HepG2 (cell line): ENCODE results near the gene CCDC183. TPM values are rescaled to one million over a fixed set of nuclear protein-coding genes. Genes with fewer than 3 reads are reported as not detected.

Experiments
- EEA1 ChIP-seq: sonication (generic); formaldehyde crosslinking; IDR thresholded peaks from 2 replicates; pipeline ENCODE4 v1.5.1; 2020; ENCODE audit warnings: mild to moderate bottlenecking, missing genetic modification reagents, borderline replicate concordance
- KLF11 ChIP-seq: IDR thresholded peaks from 2 replicates; pipeline ENCODE4 v1.6.1; 2016; ENCODE audit warnings: missing compliant biosample characterization
- MAF1 ChIP-seq: sonication (generic); formaldehyde crosslinking; IDR thresholded peaks from 2 replicates; pipeline ENCODE4 v1.5.0; 2020; ENCODE audit warnings: missing genetic modification reagents, borderline replicate concordance
- MZF1 ChIP-seq: sonication (generic); formaldehyde crosslinking; IDR thresholded peaks from 2 replicates; pipeline ENCODE4 v1.8.1; 2023; ENCODE audit warnings: mild to moderate bottlenecking, missing genetic modification reagents, borderline replicate concordance
- TGIF2 ChIP-seq: IDR thresholded peaks from 2 replicates; pipeline ENCODE4 v1.6.1; 2016; ENCODE audit warnings: control low read depth, missing compliant biosample characterization
- THAP9 ChIP-seq: sonication (generic); formaldehyde crosslinking; IDR thresholded peaks from 2 replicates; pipeline ENCODE4; 2020; ENCODE audit warnings: missing genetic modification reagents, mild to moderate bottlenecking, borderline replicate concordance
- TRIM24 ChIP-seq: sonication (generic); formaldehyde crosslinking; IDR thresholded peaks from 2 replicates; pipeline ENCODE4 v1.8.0; 2022; ENCODE audit warnings: mild to moderate bottlenecking, missing genetic modification reagents
- ZNF253 ChIP-seq: sonication (generic); formaldehyde crosslinking; IDR thresholded peaks from 2 replicates; pipeline ENCODE4 v1.8.0; 2022; ENCODE audit warnings: mild to moderate bottlenecking, missing genetic modification reagents, borderline replicate concordance
- ZNF432 ChIP-seq: sonication (generic); formaldehyde crosslinking; IDR thresholded peaks from 2 replicates; pipeline ENCODE4 v1.5.0; 2020; ENCODE audit warnings: missing genetic modification reagents, mild to moderate bottlenecking, borderline replicate concordance
- ZNF552 ChIP-seq: sonication (generic); formaldehyde crosslinking; IDR thresholded peaks from 2 replicates; pipeline ENCODE4 v1.9.0; 2022; ENCODE audit warnings: missing genetic modification reagents, mild to moderate bottlenecking, borderline replicate concordance
- ZNF563 ChIP-seq: sonication (generic); formaldehyde crosslinking; IDR thresholded peaks from 2 replicates; pipeline ENCODE4 v1.8.0; 2022; ENCODE audit warnings: mild to moderate bottlenecking, moderate library complexity, missing genetic modification reagents
- ZNF567 ChIP-seq: sonication (generic); formaldehyde crosslinking; IDR thresholded peaks from 2 replicates; pipeline ENCODE4 v1.8.1; 2023; ENCODE audit warnings: mild to moderate bottlenecking, missing genetic modification reagents, borderline replicate concordance
- polyA plus RNA-seq, 8 experiments: library from polyadenylated mRNA; depleted of rRNA in 3 of 8; stranded (reverse) in 7 of 8; unstranded in 1 of 8; fragments of >200 nt; fragmentation: Illumina TruSeq in 4 of 8; extraction: Trizol in 4 of 8; gene quantifications; 2 replicates each; pipeline versions ENCODE4 v1.2.1 to v1.2.3, GENCODE V29; 2011 to 2016; ENCODE audit warnings: low read depth in 4 of 8, missing spikeins in 1 of 8, mixed read lengths in 1 of 8; ENCODE audit not compliant: insufficient read depth in 1 of 8
- total RNA-seq, 5 experiments: library from RNA; depleted of rRNA; stranded (reverse); fragments of >200 nt; fragmentation: Illumina TruSeq; extraction: Trizol; gene quantifications; 2 replicates each; pipeline ENCODE4 v1.2.3, GENCODE V29; 2016; ENCODE audit warnings: low read depth in 1 of 5
- TF ChIP-seq, protein P1 (sequence below): sonication (generic); formaldehyde crosslinking; IDR thresholded peaks from 2 replicates; pipeline ENCODE4 v1.4.0; 2020; ENCODE audit warnings: missing genetic modification reagents, borderline replicate concordance
- TF ChIP-seq, protein P2 (sequence below): sonication (generic); formaldehyde crosslinking; IDR thresholded peaks from 2 replicates; pipeline ENCODE4 v1.4.0; 2020; ENCODE audit warnings: low read depth, missing genetic modification reagents
- TF ChIP-seq, protein P3 (sequence below): IDR thresholded peaks from 2 replicates; pipeline ENCODE4 v1.6.1; 2018; ENCODE audit warnings: missing genetic modification reagents

CCDC183 gene
- total and polyA plus RNA-seq, 2 of the 13 experiments (the other 11 are each of a cell fraction or from before 2014, with no cell fraction given), result 5.0 to 66.4 TPM

- TF ChIP-seq EEA1, result no peak
- TF ChIP-seq, protein P1, sequence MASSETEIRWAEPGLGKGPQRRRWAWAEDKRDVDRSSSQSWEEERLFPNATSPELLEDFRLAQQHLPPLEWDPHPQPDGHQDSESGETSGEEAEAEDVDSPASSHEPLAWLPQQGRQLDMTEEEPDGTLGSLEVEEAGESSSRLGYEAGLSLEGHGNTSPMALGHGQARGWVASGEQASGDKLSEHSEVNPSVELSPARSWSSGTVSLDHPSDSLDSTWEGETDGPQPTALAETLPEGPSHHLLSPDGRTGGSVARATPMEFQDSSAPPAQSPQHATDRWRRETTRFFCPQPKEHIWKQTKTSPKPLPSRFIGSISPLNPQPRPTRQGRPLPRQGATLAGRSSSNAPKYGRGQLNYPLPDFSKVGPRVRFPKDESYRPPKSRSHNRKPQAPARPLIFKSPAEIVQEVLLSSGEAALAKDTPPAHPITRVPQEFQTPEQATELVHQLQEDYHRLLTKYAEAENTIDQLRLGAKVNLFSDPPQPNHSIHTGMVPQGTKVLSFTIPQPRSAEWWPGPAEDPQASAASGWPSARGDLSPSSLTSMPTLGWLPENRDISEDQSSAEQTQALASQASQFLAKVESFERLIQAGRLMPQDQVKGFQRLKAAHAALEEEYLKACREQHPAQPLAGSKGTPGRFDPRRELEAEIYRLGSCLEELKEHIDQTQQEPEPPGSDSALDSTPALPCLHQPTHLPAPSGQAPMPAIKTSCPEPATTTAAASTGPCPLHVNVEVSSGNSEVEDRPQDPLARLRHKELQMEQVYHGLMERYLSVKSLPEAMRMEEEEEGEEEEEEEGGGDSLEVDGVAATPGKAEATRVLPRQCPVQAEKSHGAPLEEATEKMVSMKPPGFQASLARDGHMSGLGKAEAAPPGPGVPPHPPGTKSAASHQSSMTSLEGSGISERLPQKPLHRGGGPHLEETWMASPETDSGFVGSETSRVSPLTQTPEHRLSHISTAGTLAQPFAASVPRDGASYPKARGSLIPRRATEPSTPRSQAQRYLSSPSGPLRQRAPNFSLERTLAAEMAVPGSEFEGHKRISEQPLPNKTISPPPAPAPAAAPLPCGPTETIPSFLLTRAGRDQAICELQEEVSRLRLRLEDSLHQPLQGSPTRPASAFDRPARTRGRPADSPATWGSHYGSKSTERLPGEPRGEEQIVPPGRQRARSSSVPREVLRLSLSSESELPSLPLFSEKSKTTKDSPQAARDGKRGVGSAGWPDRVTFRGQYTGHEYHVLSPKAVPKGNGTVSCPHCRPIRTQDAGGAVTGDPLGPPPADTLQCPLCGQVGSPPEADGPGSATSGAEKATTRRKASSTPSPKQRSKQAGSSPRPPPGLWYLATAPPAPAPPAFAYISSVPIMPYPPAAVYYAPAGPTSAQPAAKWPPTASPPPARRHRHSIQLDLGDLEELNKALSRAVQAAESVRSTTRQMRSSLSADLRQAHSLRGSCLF (CRISPR knock-in tag), result no peak
- no peak; the same call in 1 of the 2 replicates for TF ChIP-seq KLF11 (CRISPR knock-in tag)
- peak; percentile 42; the same call in 1 of the 2 replicates for TF ChIP-seq THAP9 (CRISPR knock-in tag)
- TF ChIP-seq, protein P2, sequence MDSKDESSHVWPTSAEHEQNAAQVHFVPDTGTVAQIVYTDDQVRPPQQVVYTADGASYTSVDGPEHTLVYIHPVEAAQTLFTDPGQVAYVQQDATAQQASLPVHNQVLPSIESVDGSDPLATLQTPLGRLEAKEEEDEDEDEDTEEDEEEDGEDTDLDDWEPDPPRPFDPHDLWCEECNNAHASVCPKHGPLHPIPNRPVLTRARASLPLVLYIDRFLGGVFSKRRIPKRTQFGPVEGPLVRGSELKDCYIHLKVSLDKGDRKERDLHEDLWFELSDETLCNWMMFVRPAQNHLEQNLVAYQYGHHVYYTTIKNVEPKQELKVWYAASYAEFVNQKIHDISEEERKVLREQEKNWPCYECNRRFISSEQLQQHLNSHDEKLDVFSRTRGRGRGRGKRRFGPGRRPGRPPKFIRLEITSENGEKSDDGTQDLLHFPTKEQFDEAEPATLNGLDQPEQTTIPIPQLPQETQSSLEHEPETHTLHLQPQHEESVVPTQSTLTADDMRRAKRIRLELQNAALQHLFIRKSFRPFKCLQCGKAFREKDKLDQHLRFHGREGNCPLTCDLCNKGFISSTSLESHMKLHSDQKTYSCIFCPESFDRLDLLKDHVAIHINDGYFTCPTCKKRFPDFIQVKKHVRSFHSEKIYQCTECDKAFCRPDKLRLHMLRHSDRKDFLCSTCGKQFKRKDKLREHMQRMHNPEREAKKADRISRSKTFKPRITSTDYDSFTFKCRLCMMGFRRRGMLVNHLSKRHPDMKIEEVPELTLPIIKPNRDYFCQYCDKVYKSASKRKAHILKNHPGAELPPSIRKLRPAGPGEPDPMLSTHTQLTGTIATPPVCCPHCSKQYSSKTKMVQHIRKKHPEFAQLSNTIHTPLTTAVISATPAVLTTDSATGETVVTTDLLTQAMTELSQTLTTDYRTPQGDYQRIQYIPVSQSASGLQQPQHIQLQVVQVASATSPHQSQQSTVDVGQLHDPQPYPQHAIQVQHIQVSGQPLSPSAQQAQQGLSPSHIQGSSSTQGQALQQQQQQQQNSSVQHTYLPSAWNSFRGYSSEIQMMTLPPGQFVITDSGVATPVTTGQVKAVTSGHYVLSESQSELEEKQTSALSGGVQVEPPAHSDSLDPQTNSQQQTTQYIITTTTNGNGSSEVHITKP (CRISPR knock-in tag), result peak; percentile 41; the same call in 1 of the 2 replicates
- no peak for TF ChIP-seq ZNF253 (CRISPR knock-in tag)
- TF ChIP-seq ZNF567 (CRISPR knock-in tag), result no peak
- TF ChIP-seq ZNF432 (CRISPR knock-in tag), result no peak; the same call in 1 of the 2 replicates
- no peak for TF ChIP-seq MAF1 (CRISPR knock-in tag)
- TF ChIP-seq TGIF2 (CRISPR knock-in tag), result no peak; the same call in 1 of the 2 replicates
- TF ChIP-seq MZF1 (CRISPR knock-in tag), result no peak
- TF ChIP-seq, protein P3, sequence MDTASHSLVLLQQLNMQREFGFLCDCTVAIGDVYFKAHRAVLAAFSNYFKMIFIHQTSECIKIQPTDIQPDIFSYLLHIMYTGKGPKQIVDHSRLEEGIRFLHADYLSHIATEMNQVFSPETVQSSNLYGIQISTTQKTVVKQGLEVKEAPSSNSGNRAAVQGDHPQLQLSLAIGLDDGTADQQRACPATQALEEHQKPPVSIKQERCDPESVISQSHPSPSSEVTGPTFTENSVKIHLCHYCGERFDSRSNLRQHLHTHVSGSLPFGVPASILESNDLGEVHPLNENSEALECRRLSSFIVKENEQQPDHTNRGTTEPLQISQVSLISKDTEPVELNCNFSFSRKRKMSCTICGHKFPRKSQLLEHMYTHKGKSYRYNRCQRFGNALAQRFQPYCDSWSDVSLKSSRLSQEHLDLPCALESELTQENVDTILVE (CRISPR knock-in tag), result no peak; the same call in 1 of the 2 replicates
- TF ChIP-seq ZNF552 (CRISPR knock-in tag), result no peak
- no peak for TF ChIP-seq TRIM24
- 0 out of 2 replicates have a peak, but pooled peaks have one; percentile 31 for TF ChIP-seq ZNF563 (CRISPR knock-in tag)
Measured at GRCh38 chr9:136799079-136799853, 3.1 kb downstream of the CCDC183 start (continued).
